Karpas-422 (cell line): ENCODE data around the gene MUC21. TPM values are rescaled to one million over a fixed set of nuclear protein-coding genes. Genes with fewer than 3 reads are reported as not detected.
A peak's percentile ranks its signal among the peaks of the same experiment; 100 is the strongest.

Source experiments
- DNase-seq: peaks from one replicate; pipeline ENCODE4 v3.0.0-alpha.2; 2015
- H2AFZ ChIP-seq: fragments of 200-600 bp; sonication (generic); 2 replicates; pipeline ENCODE4 v1.6.1; 2014; ENCODE audit warnings: antibody characterized with exemption, low read length, mixed read lengths
- H3K27ac ChIP-seq: fragments of 200-600 bp; sonication (generic); 2 replicates; pipeline ENCODE4 v1.5.1; 2014; ENCODE audit warnings: mild to moderate bottlenecking, low read length, moderate library complexity
- H3K27me3 ChIP-seq: fragments of 200-600 bp; sonication (generic); 2 replicates; pipeline ENCODE4 v1.6.1; 2014; ENCODE audit warnings: low read length, mixed read lengths
- H3K36me3 ChIP-seq: fragments of 200-600 bp; sonication (generic); 2 replicates; pipeline ENCODE4 v1.6.1; 2014; ENCODE audit warnings: low read length, mixed read lengths; ENCODE audit not compliant: insufficient read depth
- H3K4me1 ChIP-seq: fragments of 200-600 bp; sonication (generic); 2 replicates; pipeline ENCODE4 v1.6.1; 2014; ENCODE audit warnings: mild to moderate bottlenecking, low read length, mixed read lengths
- H3K4me2 ChIP-seq: fragments of 200-600 bp; sonication (generic); 2 replicates; pipeline ENCODE4 v1.6.1; 2014; ENCODE audit warnings: low read length, low read depth, mild to moderate bottlenecking; ENCODE audit not compliant: poor library complexity, severe bottlenecking
- H3K4me3 ChIP-seq: fragments of 200-600 bp; sonication (generic); 2 replicates; pipeline ENCODE4 v1.5.1; 2014; ENCODE audit warnings: mild to moderate bottlenecking, antibody characterized with exemption, low read length, mixed read lengths
- H3K79me2 ChIP-seq: fragments of 200-600 bp; sonication (generic); 2 replicates; pipeline ENCODE4 v1.6.1; 2014; ENCODE audit warnings: mild to moderate bottlenecking, low read length, mixed read lengths
- H3K9ac ChIP-seq: fragments of 200-600 bp; sonication (generic); 2 replicates; pipeline ENCODE4 v1.6.0; 2014; ENCODE audit warnings: low read length
- H3K9me2 ChIP-seq: fragments of 200-600 bp; sonication (generic), shearing (Covaris generic); replicated peaks from 2 replicates; pipeline ENCODE4 v1.6.0; 2014; ENCODE audit warnings: mild to moderate bottlenecking, low read length, moderate library complexity; ENCODE audit not compliant: insufficient read depth
- H3K9me3 ChIP-seq: fragments of 300-700, 200-600 bp; sonication (generic); 2 replicates; pipeline ENCODE4 v1.6.1; 2014; ENCODE audit warnings: low read length, mixed read lengths
- H4K20me1 ChIP-seq: fragments of 200-600 bp; sonication (generic); 2 replicates; pipeline ENCODE4 v1.6.1; 2014; ENCODE audit warnings: mild to moderate bottlenecking, antibody characterized with exemption, low read length, low read depth; ENCODE audit not compliant: insufficient read depth
- total RNA-seq: library from RNA; depleted of rRNA; stranded (reverse); fragments of >200 nt; shearing (Covaris generic); gene quantifications from 2 replicates; pipeline ENCODE4 v1.2.3, GENCODE V29; 2014; ENCODE audit warnings: low replicate concordance

MUC21 gene
- total RNA-seq, 1 experiment from 2014 or later = not detected

DNA sequence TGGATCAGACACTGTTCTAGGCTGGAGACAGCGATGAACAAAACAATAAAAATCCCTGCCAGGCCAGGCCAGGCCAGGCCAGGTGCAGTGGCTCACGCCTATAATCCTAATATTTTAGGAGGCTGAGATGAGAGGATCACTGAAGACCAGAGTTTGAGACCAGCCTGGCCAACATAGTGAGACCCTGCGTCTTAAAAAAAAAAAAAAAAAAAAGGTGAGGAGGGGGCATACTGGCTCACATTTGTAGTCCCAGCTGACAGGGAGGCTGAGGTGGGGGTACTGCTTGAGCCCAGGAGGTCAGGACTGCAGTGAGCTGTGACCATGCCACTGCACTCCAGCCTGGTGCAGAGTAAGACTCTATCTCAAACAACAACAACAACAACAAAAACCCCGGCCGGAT, 38.2 kb upstream of the MUC21 start:
- H3K27ac ChIP-seq = no peak overlapping the region
- no peaks in the 10 kb centered on the region for H3K9me3 ChIP-seq

GRCh38 chr6:30947231-30947630, 36.3 kb upstream of the MUC21 start:
- Histone ChIP-seq H3K27me3 (no peaks in the 10 kb centered on the region), H3K4me2 (no peak overlapping the region), H3K9ac (no peak overlapping the region), H3K79me2 (no peaks in the 10 kb centered on the region), H3K36me3 (no peaks in the 10 kb centered on the region), H3K4me3 (no peak overlapping the region), H2AFZ (no peak overlapping the region), H3K27ac (no peak overlapping the region), H3K9me3 (no peaks in the 10 kb centered on the region), H4K20me1 (no peaks in the 10 kb centered on the region), H3K9me2 (no peaks in the 10 kb centered on the region), H3K4me1 (no peaks in the 10 kb centered on the region)
- DNase-seq = no peak

More for the DNA sequence above, 38.2 kb upstream of the MUC21 start:
- H3K4me2 ChIP-seq = no peak overlapping the region
- no peak overlapping the region for H3K9ac ChIP-seq
- H3K4me3 ChIP-seq = no peak overlapping the region
- H3K36me3 ChIP-seq = no peaks in the 10 kb centered on the region
- no peak overlapping the region for H2AFZ ChIP-seq
- H3K79me2 ChIP-seq = no peaks in the 10 kb centered on the region
- H3K27me3 ChIP-seq = no peaks in the 10 kb centered on the region
- peaks cover 8% of the 10 kb centered on the region for H3K4me1 ChIP-seq
- no peaks in the 10 kb centered on the region for H3K9me2 ChIP-seq
- H4K20me1 ChIP-seq = no peaks in the 10 kb centered on the region
- DNase-seq = no peak

GRCh38 chr6:30948811-30949210, 34.7 kb upstream of the MUC21 start:
- no peak overlapping the region for H3K4me2 ChIP-seq
- no peaks in the 10 kb centered on the region for H4K20me1 ChIP-seq
- no peaks in the 10 kb centered on the region for H3K9me2 ChIP-seq
- no peaks in the 10 kb centered on the region for H3K79me2 ChIP-seq
- H3K9me3 ChIP-seq = no peaks in the 10 kb centered on the region
- no peak overlapping the region for H3K4me3 ChIP-seq
- no peaks in the 10 kb centered on the region for H3K36me3 ChIP-seq
- no peaks in the 10 kb centered on the region for H3K27me3 ChIP-seq
- no peaks in the 10 kb centered on the region for H3K4me1 ChIP-seq
- H2AFZ ChIP-seq = no peak overlapping the region
- DNase-seq = no peak
- no peak overlapping the region for H3K27ac ChIP-seq
- no peak overlapping the region for H3K9ac ChIP-seq

GRCh38 chr6:30951907-30952469, 31.5 kb upstream of the MUC21 start:
- no peak overlapping the region for H2AFZ ChIP-seq
- peaks cover 15% of the 10 kb centered on the region for H3K4me1 ChIP-seq
- no peak for DNase-seq
- no peaks in the 10 kb centered on the region for H3K9me2 ChIP-seq
- H3K27me3 ChIP-seq = no peaks in the 10 kb centered on the region
- H3K4me2 ChIP-seq = no peak overlapping the region
- no peaks in the 10 kb centered on the region for H3K36me3 ChIP-seq
- no peaks in the 10 kb centered on the region for H3K79me2 ChIP-seq
- H3K4me3 ChIP-seq = no peak overlapping the region
- H4K20me1 ChIP-seq = no peaks in the 10 kb centered on the region
- no peak overlapping the region for H3K27ac ChIP-seq
- no peak overlapping the region for H3K9ac ChIP-seq
- H3K9me3 ChIP-seq = no peaks in the 10 kb centered on the region

GRCh38 chr6:30954631-30955366, 28.7 kb upstream of the MUC21 start:
- H3K27ac ChIP-seq = no peak overlapping the region

DNA sequence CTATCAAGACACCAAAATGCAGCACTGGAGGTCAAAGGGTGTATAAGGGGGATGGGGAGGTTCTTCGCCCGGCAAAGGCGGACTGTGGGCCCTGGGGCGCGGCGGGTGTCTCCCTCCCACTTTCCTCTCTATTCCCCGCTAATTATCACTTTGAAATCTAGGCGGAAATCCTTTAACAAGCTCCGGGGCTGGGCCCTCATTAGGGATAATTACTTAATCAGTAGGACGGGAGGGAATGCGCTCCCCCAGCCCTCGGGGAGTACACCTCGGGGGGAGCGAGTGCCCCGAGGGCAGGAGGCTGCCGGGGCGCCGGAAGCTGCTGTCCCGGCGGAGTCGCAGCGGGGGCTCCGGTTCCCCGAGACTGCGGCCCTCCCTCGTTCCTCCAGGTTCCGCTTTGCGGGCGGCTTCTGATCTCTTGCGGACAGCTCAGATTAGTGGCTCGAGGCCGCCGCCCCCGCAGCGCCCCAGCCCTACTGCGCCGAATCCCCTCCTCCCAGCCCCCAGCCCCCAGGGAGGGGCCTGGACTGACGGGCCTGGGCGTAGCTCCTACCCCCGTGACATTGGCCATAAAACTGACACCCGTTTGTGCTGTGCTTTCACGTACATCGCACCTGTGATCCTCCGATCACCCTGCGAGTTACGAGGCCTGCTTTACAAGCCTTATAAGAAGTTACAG, 28.0 kb upstream of the MUC21 start:
- Histone ChIP-seq H3K27ac (no peak overlapping the region), H3K9ac (peak overlapping the region; percentile 66), H2AFZ (peak overlapping the region; percentile 85), H4K20me1 (no peaks in the 10 kb centered on the region), H3K36me3 (no peaks in the 10 kb centered on the region), H3K4me2 (peak overlapping the region; percentile 70), H3K4me3 (peak overlapping the region; percentile 65), H3K9me2 (no peaks in the 10 kb centered on the region), H3K4me1 (peaks cover 15% of the 10 kb centered on the region), H3K9me3 (no peaks in the 10 kb centered on the region), H3K79me2 (no peaks in the 10 kb centered on the region), H3K27me3 (no peaks in the 10 kb centered on the region)
- peak; percentile 89 for DNase-seq

More at GRCh38 chr6:30954631-30955366, 28.7 kb upstream of the MUC21 start:
- DNase-seq = no peak
- no peaks in the 10 kb centered on the region for H3K9me2 ChIP-seq
- H3K27me3 ChIP-seq = no peaks in the 10 kb centered on the region
- peak overlapping the region; percentile 65 for H3K4me3 ChIP-seq
- H3K79me2 ChIP-seq = no peaks in the 10 kb centered on the region
- peak overlapping the region; percentile 66 for H3K9ac ChIP-seq
- H4K20me1 ChIP-seq = no peaks in the 10 kb centered on the region
- H2AFZ ChIP-seq = peak overlapping the region; percentile 85; the same call in 1 of the 2 replicates
- no peaks in the 10 kb centered on the region for H3K36me3 ChIP-seq
- H3K4me1 ChIP-seq = peaks cover 15% of the 10 kb centered on the region
- H3K9me3 ChIP-seq = no peaks in the 10 kb centered on the region
- peak overlapping the region; percentile 70 for H3K4me2 ChIP-seq

DNA sequence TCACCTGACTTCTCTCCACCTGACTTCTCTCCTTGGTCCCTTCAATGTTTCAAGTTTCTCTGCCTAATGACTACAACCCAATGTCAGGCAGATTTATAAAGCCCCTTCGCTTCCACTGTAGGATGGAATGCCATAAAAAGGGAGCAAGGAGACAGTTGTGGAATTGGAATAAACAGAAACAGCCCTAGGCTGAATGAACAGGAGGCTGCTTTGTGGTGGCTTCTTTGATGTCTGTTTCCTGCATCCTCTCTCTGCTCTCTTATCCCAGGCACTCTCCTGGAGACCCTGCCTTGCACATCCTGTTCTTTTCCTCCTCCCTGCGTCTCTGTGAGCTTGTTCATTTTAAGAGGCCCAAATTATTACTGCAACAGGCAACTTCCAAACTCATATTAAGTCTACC, 25.8 kb upstream of the MUC21 start:
- no peak for DNase-seq
- H3K4me2 ChIP-seq = no peak overlapping the region
- no peaks in the 10 kb centered on the region for H3K9me3 ChIP-seq
- no peaks in the 10 kb centered on the region for H3K27me3 ChIP-seq
- no peaks in the 10 kb centered on the region for H3K79me2 ChIP-seq
- H3K27ac ChIP-seq = no peak overlapping the region
- H3K9ac ChIP-seq = no peak overlapping the region
- no peaks in the 10 kb centered on the region for H4K20me1 ChIP-seq
- H3K9me2 ChIP-seq = no peaks in the 10 kb centered on the region
- H3K36me3 ChIP-seq = no peaks in the 10 kb centered on the region
- no peak overlapping the region for H2AFZ ChIP-seq
- H3K4me1 ChIP-seq = peaks cover 15% of the 10 kb centered on the region
- H3K4me3 ChIP-seq = no peak overlapping the region

DNA sequence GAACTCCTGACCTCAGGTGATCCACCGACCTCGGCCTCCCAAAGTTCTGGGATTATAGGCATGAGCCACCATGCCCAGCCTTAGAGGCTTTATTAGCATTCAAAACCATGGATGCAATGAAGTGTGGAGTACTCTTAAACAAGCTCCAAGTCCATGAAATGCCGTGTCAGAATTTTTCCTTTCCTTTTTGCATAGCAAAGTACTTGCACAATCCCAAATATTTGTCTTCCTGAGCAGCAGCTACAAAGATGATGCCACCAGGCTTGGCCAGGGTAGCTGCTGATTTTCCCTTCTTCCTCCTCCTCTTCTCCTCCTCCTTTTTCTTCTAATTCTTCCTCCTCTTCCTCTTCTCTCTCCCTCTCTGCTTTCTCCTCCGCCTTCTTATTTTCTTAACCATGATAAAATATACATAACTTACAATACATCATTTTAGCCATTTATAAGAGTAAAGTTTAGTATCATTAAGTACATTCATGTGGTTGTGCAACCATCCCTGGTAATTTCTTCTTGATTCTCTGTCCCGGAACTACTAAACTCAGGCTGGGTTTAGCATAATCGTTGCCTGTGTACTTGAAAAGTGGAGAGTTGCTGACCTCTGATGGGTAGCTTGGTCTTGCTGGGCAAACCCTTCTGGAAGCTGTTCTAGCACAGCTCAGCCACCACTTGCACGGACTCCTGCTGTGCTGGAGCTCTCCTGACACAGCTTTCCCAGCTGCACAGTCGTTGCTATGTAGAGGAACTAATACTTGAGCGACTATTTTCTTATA, 22.4 kb upstream of the MUC21 start:
- DNase-seq = no peak
- no peaks in the 10 kb centered on the region for H3K9me2 ChIP-seq
- H3K27me3 ChIP-seq = no peaks in the 10 kb centered on the region
- no peak overlapping the region for H3K4me2 ChIP-seq
- H3K4me1 ChIP-seq = peaks cover 2% of the 10 kb centered on the region
- no peak overlapping the region for H3K9ac ChIP-seq
- H3K4me3 ChIP-seq = no peak overlapping the region
- H3K27ac ChIP-seq = no peak overlapping the region
- H2AFZ ChIP-seq = no peak overlapping the region
- H4K20me1 ChIP-seq = no peaks in the 10 kb centered on the region
- no peaks in the 10 kb centered on the region for H3K36me3 ChIP-seq
- no peaks in the 10 kb centered on the region for H3K79me2 ChIP-seq
- no peaks in the 10 kb centered on the region for H3K9me3 ChIP-seq
